Measurements from ENCODE around the gene C1RL.

Gene C1RL

DNA sequence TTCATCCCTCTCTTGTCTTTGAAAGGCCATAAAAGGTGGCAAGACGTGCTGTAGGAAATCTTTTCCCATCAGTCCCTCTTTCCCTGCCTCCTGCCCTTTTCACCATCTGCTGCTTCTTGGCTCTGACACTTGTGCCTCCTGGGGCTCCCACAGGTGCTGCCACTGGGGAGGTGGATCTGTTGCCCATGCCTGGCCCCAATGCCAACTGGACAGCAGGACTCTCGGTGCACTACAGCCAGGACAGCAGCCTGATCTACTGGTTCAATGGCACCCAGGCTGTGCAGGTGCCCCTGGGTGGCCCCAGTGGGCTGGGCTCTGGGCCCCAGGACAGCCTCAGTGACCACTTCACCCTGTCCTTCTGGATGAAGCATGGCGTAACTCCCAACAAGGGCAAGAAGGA lies 27.7 kb upstream of the C1RL start:
- DNase-seq (ENCODE audit: low spot score): no peak

DNA sequence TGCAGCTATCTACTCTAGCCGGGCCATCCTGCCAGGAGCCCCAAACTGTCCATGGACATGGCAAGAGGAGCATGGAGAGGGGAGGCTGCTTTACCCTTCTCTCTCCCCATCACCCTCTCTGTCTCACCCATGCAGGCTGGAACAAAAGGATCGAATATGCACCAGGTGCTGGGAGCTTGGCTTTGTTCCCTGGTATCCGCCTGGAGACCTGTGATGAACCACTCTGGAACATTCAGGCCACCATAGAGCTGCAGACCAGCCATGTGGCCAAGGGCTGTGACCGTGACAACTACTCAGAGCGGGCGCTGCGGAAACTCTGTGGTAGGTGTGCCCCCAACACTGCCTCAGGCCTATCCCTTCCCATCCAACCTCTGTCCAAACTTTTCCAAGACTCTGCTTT lies 27.1 kb upstream of the C1RL start:
- DNase-seq (ENCODE audit: low spot score): no peak

DNA sequence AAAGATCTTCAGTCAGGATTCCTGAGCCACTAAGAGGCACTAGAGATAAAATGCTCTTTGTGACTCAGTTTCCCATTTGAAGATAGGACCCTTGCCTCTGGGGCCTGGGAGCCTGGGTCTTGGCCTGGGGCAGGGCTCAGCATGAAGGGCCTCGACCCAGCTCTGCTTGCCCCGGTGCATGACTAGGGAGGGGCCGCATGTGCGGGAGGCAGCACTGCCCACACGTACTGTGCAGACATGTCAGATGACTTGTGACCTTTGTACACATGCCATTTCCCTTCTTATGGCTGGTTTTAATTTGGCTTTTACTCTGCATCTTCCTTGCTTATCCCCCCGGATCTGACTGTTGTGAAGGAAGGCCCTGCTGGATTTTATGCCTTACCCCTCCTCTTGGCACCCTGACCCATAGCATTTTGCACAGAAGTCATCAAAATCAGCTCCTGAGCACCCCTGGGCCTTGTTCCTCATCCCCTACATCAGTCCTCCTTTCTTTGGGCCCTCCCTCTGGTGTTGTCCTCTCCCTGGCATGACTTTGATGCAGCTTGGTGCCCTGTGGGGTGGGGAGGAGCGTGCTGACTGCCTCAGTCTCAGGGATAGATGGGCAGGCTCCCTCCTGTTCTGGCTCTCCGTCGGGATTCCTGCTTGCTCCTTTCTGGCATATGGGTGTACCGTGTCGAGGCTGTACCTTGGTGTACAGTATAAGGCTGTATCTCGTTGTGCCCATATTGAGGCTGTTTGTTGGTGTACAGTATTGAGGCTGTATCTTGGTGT lies 25.6 kb upstream of the C1RL start:
- DNase-seq (ENCODE audit: low spot score): no peak

GRCh38 chr12:7131502-7131866 lies 22.5 kb upstream of the C1RL start:
- DNase-seq (ENCODE audit: low spot score): no peak

GRCh38 chr12:7130701-7131501 lies 21.9 kb upstream of the C1RL start:
- DNase-seq (ENCODE audit: low spot score): peak; percentile 55

GRCh38 chr12:7129872-7130691 lies 21.1 kb upstream of the C1RL start, which contains the start of gene CLSTN3:
Gene CLSTN3, plus strand, starts transcription at chr12:7130371. Its CDS starts 278 bp downstream, at chr12:7130649.
- peak; percentile 98 for DNase-seq (ENCODE audit: low spot score)

GRCh38 chr12:7129287-7129871 lies 20.4 kb upstream of the C1RL start:
- DNase-seq (ENCODE audit: low spot score): peak; percentile 22

GRCh38 chr12:7128681-7129286 lies 19.8 kb upstream of the C1RL start, which contains the start of gene RBP5:
Gene RBP5, minus strand, starts transcription at chr12:7128889. Its CDS starts 114 bp downstream, at chr12:7128775.
- DNase-seq (ENCODE audit: low spot score): no peak

GRCh38 chr12:7127916-7128626 lies 19.1 kb upstream of the C1RL start:
- no peak for DNase-seq (ENCODE audit: low spot score)

DNA sequence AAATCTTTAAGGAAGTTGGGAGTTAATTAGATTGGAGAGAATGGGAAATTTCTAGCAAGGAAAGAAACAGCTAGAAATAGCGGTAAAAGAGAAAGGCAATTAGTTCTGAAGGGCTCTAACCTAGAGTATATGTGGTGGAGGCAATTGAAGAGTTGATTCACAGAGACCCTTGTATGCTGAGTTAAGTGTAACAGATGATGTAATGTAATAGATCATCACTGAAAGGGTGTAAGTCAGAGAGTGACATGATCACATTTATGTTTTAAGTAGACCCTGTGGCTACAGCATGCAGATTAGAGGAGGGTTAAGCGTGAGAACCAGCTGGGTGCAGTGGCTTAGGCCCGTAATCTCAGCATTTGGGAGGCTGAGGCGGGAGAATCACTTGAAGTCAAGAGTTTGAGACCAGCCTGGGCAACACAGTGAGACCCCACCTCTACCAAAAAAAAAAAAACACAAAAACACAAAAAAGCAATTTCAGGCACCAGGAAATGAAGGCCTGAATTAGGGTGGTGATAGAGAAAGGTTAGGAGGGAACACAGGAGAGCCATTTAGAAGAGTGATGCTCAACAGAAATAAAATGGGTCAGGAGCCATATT lies 16.7 kb upstream of the C1RL start:
- no peak for DNase-seq (ENCODE audit: low spot score)

GRCh38 chr12:7123806-7124522 lies 14.9 kb upstream of the C1RL start:
- no peak for DNase-seq (ENCODE audit: low spot score)

GRCh38 chr12:7122811-7123769 lies 14.1 kb upstream of the C1RL start:
- no peak for DNase-seq (ENCODE audit: low spot score)

DNA sequence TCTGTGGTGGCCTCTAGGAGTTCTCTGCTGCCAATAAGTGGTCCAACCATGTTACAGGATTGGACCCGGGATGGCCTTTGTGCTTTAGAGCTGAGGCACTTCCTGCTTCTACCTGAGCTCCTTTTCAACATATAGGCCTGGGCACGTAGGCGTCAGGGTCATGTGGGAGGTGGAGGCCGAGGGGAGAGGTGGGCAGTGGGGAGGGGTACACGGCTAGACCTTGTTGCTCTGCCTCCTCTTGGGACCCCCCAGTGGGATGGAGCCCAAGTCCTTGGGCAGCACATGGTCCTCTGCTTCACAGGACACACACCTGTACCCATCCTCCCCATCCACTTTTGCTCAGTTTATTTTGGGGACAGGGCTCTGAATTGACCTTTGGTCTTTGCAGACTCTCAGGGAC lies 12.3 kb upstream of the C1RL start:
- no peak for DNase-seq (ENCODE audit: low spot score)

- no peak for DNase-seq (ENCODE audit: low spot score)
Measured at GRCh38 chr12:7120166-7120565, 11.2 kb upstream of the C1RL start.

GRCh38 chr12:7118881-7119280 lies 9.9 kb upstream of the C1RL start:
- no peak for DNase-seq (ENCODE audit: low spot score)

DNA sequence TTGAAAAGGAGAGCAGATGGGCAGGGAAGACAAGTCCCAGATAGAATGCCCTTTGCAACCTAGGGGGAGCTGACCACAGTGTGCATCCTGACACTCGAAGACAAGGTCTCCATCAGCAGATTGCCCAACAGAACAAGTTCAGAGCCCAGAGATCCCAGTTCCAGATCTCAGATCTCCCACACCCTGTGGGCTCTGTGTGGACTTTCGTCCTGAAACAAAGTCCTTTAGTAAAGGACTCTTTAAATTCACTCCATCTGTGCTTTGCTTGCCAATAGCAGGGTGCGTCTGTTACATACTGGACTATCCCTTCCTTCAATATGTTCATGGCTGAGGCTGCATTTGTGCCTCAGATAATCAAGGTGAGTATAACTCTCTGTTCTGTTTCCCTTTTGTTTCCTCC lies 8.7 kb upstream of the C1RL start:
- no peak for DNase-seq (ENCODE audit: low spot score)

DNA sequence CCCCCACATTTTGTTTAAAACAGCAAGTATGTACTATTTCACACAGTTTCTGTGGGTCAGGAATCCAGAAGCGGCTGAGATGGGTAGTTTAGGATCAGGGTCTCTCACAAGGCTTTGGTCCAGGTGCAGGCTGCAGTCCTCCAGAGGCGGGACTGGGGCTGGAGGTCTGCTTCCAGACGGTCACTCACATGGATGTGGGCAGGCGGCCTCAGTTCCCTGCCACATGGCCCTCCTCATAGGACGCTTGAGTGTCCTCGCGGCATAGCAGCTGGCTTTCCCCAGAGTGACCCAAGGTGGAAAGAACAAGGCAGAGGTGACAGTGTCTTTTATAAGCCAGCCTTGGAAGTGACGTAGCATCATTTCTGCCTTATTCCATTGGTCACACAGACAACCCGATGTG lies 7.9 kb upstream of the C1RL start:
- no peak for DNase-seq (ENCODE audit: low spot score)

- no peak for DNase-seq (ENCODE audit: low spot score)
Measured at GRCh38 chr12:7116196-7116595, 7.2 kb upstream of the C1RL start.

DNA sequence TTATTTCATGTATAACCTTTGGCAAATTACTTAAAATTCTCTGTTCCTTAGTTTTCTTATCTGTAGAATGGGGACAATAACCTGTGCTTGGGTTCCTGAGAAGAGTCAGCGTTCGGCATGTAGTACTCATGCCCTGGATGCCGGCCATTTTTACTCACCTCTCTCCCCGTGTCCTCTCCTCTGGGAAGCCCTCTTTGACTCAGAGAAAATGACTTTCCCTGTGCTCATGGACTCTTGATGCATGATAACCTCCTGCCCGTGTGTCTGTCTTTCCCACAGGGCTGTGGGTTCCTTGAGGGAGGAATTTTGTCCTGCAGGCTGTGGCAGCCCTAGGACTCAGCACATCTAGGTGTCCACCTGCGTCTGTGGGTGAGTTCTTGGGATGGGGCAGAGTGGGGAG lies 5.8 kb upstream of the C1RL start:
- DNase-seq (ENCODE audit: low spot score): no peak
